GM18499 (cell line): Measurements from ENCODE around the gene MAN2C1.
"Not testable (repeated sequence)": the region's sequence is repeated elsewhere in the genome, so short reads cannot be mapped to it uniquely, and the experiment has no call there.

Experiments used
- ATAC-seq: cut with Tn5 transposase; IDR thresholded peaks from one replicate; pipeline ENCODE4 v1.9.1; 2021; ENCODE audit warnings: moderate number of reproducible peaks; ENCODE audit not compliant: insufficient read depth, unreplicated experiment

The MAN2C1 gene

GRCh38 chr15:75348034-75348561, 20.3 kb downstream of the MAN2C1 start:
- ATAC-seq = no peak

- no peak for ATAC-seq
Observed at GRCh38 chr15:75347222-75348033, 21.0 kb downstream of the MAN2C1 start.

- no peak for ATAC-seq
Observed at GRCh38 chr15:75346796-75347221, 21.6 kb downstream of the MAN2C1 start, which contains the start of gene NEIL1. Gene NEIL1 (plus strand): TSS chr15:75347039. CDS start chr15:75348906, 1,867 bp downstream.

- not testable (repeated sequence) for ATAC-seq
Observed at GRCh38 chr15:75343953-75344352, 24.5 kb downstream of the MAN2C1 start.

GRCh38 chr15:75342221-75342620, 26.2 kb downstream of the MAN2C1 start:
- ATAC-seq = no peak

- ATAC-seq = no peak
Observed at GRCh38 chr15:75339531-75340240, 28.7 kb downstream of the MAN2C1 start.

GRCh38 chr15:75338661-75339240, 29.7 kb downstream of the MAN2C1 start:
- no peak for ATAC-seq

- ATAC-seq = no peak
Observed at GRCh38 chr15:75335705-75336355, 32.6 kb downstream of the MAN2C1 start, which contains the start of gene COMMD4. Gene COMMD4 (plus strand): TSS chr15:75336063. CDS start chr15:75336090, 27 bp downstream.

- no peak for ATAC-seq
Observed at GRCh38 chr15:75335313-75335704, 33.1 kb downstream of the MAN2C1 start.

GRCh38 chr15:75333654-75334419, 34.6 kb downstream of the MAN2C1 start:
- not testable (repeated sequence) for ATAC-seq

GRCh38 chr15:75332093-75332492, 36.3 kb downstream of the MAN2C1 start:
- ATAC-seq = not testable (repeated sequence)

- ATAC-seq = no peak
Observed at GRCh38 chr15:75329571-75329970, 38.8 kb downstream of the MAN2C1 start.

GRCh38 chr15:75328493-75329314, 39.7 kb downstream of the MAN2C1 start:
- no peak for ATAC-seq

- no peak for ATAC-seq
Observed at GRCh38 chr15:75327491-75327890, 40.9 kb downstream of the MAN2C1 start.

GRCh38 chr15:75327005-75327404, 41.4 kb downstream of the MAN2C1 start:
- no peak for ATAC-seq

GRCh38 chr15:75325922-75326321, 42.5 kb downstream of the MAN2C1 start:
- ATAC-seq = no peak

- ATAC-seq = no peak
Observed at GRCh38 chr15:75321711-75322110, 46.7 kb downstream of the MAN2C1 start.

- ATAC-seq = not testable (repeated sequence)
Observed at GRCh38 chr15:75319231-75319897, 49.0 kb downstream of the MAN2C1 start.
